Kidney (tissue), 14 donors: ENCODE data around the gene CCDC27. TPM values are rescaled to one million over a fixed set of nuclear protein-coding genes. Genes with fewer than 3 reads are reported as not detected.

Experiments
- DNase-seq, 5 donors: peaks; one replicate each; pipeline ENCODE4 v3.0.0-alpha.2; 2013 to 2020
- FAIRE-seq: peaks from 2 replicates; lab custom pipeline; 2012; peaks lifted over from hg19 to GRCh38; lab: Jason Lieb, UNC
- H3K27ac ChIP-seq, 2 donors: one replicate each; pipeline ENCODE4 v1.7.0; 2013; ENCODE audit warnings: low read depth in 2 of 2, low read length in 2 of 2, inconsistent platforms in 1 of 2
- H3K27me3 ChIP-seq: one replicate; pipeline ENCODE4 v1.7.1; 2013; ENCODE audit warnings: low read length, inconsistent platforms; ENCODE audit not compliant: control insufficient read depth, insufficient read depth
- H3K36me3 ChIP-seq, 3 donors: one replicate each; pipeline versions ENCODE4 v1.7.0 to v1.7.1; 2013; ENCODE audit warnings: low read length in 3 of 3, control low read depth in 1 of 3, inconsistent platforms in 1 of 3; ENCODE audit not compliant: insufficient read depth in 3 of 3, control insufficient read depth in 2 of 3
- H3K4me1 ChIP-seq, 3 donors: one replicate each; pipeline versions ENCODE4 v1.7.0 to v1.7.1; 2013; ENCODE audit warnings: low read length in 3 of 3, inconsistent platforms in 1 of 3, low read depth in 1 of 3; ENCODE audit not compliant: control insufficient read depth in 2 of 3, insufficient read depth in 2 of 3
- H3K4me3 ChIP-seq, 3 donors: one replicate each; pipeline versions ENCODE4 v1.7.0 to v1.8.1; 2013; ENCODE audit warnings: low read length in 3 of 3, control low read depth in 1 of 3, inconsistent platforms in 1 of 3
- H3K9ac ChIP-seq, 3 donors: one replicate each; pipeline versions ENCODE4 v1.7.0 to v1.7.1; 2013; ENCODE audit warnings: low read length in 3 of 3, control low read depth in 1 of 3, inconsistent platforms in 1 of 3
- H3K9me3 ChIP-seq, 3 donors: one replicate each; pipeline versions ENCODE4 v1.7.0 to v1.7.1; 2013; ENCODE audit warnings: low read length in 3 of 3, control low read depth in 1 of 3, inconsistent platforms in 1 of 3; ENCODE audit not compliant: control insufficient read depth in 2 of 3, insufficient read depth in 1 of 3
- intact Hi-C: fragments of 100-400 bp; cut with DNase I; formaldehyde crosslinking; loops from one replicate; pipeline ENCODE4 v1.11.1; 2022
- polyA plus RNA-seq: library from polyadenylated mRNA; stranded (reverse); fragments of 350-450 nt; fragmentation: Illumina TruSeq; extraction: RNeasy Lipid Tissue Mini Kit (QIAGEN cat#74804); gene quantifications from one replicate; pipeline ENCODE4 v1.2.3, GENCODE V29; 2014; ENCODE audit warnings: low read depth, low replicate concordance; ENCODE audit not compliant: insufficient read depth
- total RNA-seq: library from RNA; stranded (reverse); fragmentation: NEBNext Ultra II Directional; extraction: Animal tissue kit (Norgen Biotek cat#: 25700); gene quantifications from one replicate; pipeline ENCODE4 v1.2.1, GENCODE V29; 2021
- TF ChIP-seq, protein P1 (sequence below): IDR thresholded peaks from 3 replicates; pipeline ENCODE4 v1.5.1; 2012; ENCODE audit warnings: mild to moderate bottlenecking, moderate library complexity, borderline replicate concordance; ENCODE audit not compliant: insufficient read depth; ENCODE audit errors: extremely low read depth
- donor health status: control.
- donor health status: control.
- donor health status: control.
- donor health status: control.
- donor health status: control.
- donor health status: DM: yes; HTN: yes; CAD: no.
- donor health status: Normal renal cell carcinoma (clear cell type).

CCDC27 gene
- total and polyA plus RNA-seq, 2 donors from 2014 or later = not detected

DNA sequence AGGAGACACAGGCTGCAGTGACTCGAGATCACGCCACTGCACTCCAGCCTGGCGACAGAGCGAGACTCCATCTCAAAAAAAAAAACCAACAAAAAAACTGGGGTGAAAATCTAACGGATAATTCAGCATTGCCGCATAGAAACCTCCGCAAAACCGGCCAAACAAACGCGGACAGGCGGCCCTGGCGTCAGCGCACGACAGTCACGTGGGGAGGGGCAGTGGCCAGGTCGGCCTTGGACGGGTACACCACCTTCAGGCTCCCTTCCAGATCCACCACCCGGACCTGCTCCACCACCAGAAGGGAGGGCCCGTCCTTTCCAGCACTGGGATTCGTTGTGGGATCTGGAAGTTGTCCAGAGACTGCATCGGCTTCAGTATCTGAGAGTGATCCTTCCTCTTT is 28.7 kb downstream of the CCDC27 start:
- FAIRE-seq (no peak), DNase-seq (peak in 1 of 5 donors; percentile 59)
- H3K4me1 ChIP-seq = peaks cover 0 to 8% (median 5%) of the 10 kb centered on the region in 3 donors
- TF ChIP-seq, protein P1, sequence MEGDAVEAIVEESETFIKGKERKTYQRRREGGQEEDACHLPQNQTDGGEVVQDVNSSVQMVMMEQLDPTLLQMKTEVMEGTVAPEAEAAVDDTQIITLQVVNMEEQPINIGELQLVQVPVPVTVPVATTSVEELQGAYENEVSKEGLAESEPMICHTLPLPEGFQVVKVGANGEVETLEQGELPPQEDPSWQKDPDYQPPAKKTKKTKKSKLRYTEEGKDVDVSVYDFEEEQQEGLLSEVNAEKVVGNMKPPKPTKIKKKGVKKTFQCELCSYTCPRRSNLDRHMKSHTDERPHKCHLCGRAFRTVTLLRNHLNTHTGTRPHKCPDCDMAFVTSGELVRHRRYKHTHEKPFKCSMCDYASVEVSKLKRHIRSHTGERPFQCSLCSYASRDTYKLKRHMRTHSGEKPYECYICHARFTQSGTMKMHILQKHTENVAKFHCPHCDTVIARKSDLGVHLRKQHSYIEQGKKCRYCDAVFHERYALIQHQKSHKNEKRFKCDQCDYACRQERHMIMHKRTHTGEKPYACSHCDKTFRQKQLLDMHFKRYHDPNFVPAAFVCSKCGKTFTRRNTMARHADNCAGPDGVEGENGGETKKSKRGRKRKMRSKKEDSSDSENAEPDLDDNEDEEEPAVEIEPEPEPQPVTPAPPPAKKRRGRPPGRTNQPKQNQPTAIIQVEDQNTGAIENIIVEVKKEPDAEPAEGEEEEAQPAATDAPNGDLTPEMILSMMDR = no peak
- no peaks in the 10 kb centered on the region for H3K9me3 ChIP-seq
- intact Hi-C loops = no loop called here
- H3K27ac ChIP-seq = no peak overlapping the region
- H3K36me3 ChIP-seq = peaks cover 8 to 35% (median 31%) of the 10 kb centered on the region in 3 donors
- H3K9ac ChIP-seq = no peak overlapping the region
- no peaks in the 10 kb centered on the region for H3K27me3 ChIP-seq
- H3K4me3 ChIP-seq = no peak overlapping the region

DNA sequence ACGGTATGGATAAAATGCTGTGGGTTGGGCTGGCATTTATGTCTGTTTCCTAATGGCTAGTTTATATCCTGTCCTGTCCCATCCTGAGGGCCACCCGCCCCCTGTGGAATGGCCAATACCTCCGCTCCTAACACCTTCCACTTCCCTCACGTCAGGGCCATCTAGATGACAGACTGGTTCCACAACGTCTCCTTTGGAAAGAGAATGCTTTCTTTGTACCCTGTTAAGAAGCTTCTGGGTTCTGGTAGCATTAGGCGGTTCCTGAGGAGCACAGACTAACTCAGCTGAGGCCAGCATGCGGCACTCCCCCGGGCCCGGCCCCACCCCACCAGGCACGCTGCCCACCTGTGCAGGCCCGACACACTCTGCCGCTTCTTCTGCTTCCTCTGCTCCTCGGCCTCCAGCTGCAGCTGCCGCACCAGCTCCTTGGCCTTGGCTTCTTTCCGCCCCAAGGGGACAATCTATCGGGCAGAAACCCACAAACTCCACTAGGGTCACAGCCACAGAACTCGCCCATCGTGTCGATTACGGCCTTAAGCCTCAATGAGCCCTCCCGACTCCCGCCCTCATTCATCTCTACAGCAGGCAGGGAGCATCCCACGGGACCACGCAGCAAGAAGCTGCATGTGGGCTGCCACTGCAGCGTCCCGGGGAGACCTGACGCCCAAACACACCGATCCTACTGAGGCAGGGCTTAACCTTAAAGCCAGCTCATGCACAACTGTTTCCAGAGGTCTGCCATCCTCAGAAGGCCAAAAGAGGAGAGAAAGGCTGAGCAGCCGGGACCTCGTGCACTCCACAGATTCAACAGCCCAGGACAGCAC is 31.6 kb downstream of the CCDC27 start:
- H3K9ac ChIP-seq = no peak overlapping the region
- H3K27ac ChIP-seq = no peak overlapping the region
- TF ChIP-seq, protein P1 = no peak
- no peaks in the 10 kb centered on the region for H3K9me3 ChIP-seq
- H3K4me1 ChIP-seq = no peaks in the 10 kb centered on the region
- H3K36me3 ChIP-seq = peaks cover 8 to 42% (median 34%) of the 10 kb centered on the region in 3 donors
- no peaks in the 10 kb centered on the region for H3K27me3 ChIP-seq
- DNase-seq (peak in 1 of 5 donors; percentile 59), FAIRE-seq (no peak)
- intact Hi-C loops = no loop called here
- H3K4me3 ChIP-seq = no peak overlapping the region

DNA sequence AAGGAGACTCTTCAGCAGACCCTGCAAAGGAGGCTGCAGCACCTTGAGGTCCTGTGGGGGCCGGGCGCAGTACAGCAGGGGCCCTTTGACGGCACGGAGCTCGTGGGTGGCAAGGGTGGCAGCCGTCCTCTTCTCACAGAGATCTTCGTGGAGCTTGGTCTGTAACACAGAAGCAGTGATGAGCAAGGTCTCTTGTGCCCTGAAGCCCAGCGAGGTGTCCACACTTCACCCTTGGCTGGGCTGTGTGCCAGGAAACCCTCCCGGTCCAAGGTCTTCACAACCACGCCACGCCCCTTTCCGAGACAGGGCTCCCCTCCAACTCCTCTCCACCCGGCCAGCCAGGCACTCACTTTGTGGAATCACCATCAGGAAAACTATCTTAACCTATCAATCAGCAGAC is 32.8 kb downstream of the CCDC27 start:
- Histone ChIP-seq H3K36me3 (peaks cover 5 to 37% (median 26%) of the 10 kb centered on the region in 3 donors), H3K4me1 (no peaks in the 10 kb centered on the region), H3K27ac (no peak overlapping the region), H3K27me3 (no peaks in the 10 kb centered on the region), H3K4me3 (no peak overlapping the region), H3K9ac (no peak overlapping the region), H3K9me3 (no peaks in the 10 kb centered on the region)
- intact Hi-C loops = no loop called here
- TF ChIP-seq, protein P1 = no peak
- DNase-seq (peak in 1 of 5 donors; percentile 72), FAIRE-seq (no peak)
